HG02623 (cell line): Measurements from ENCODE around the gene MATN3.
"Not testable (repeated sequence)": the region's sequence is repeated elsewhere in the genome, so short reads cannot be mapped to it uniquely, and the experiment has no call there.

ENCODE experiments used
- ATAC-seq: cut with Tn5 transposase; IDR thresholded peaks from one replicate; pipeline ENCODE4 v1.9.1; 2021; ENCODE audit warnings: moderate library complexity; ENCODE audit not compliant: unreplicated experiment

The MATN3 gene

GRCh38 chr2:20012282-20013125 lies at the start of gene MATN3:
MATN3 (minus strand) TSS chr2:20012668; CDS start chr2:20012631, 37 bp downstream.
- no peak for ATAC-seq

GRCh38 chr2:20061940-20062339 lies 49.5 kb upstream of the MATN3 start:
- ATAC-seq = no peak

- no peak for ATAC-seq
Measured at GRCh38 chr2:20061476-20061875, 49.0 kb upstream of the MATN3 start.

GRCh38 chr2:20060106-20060505 lies 47.6 kb upstream of the MATN3 start:
- no peak for ATAC-seq

DNA sequence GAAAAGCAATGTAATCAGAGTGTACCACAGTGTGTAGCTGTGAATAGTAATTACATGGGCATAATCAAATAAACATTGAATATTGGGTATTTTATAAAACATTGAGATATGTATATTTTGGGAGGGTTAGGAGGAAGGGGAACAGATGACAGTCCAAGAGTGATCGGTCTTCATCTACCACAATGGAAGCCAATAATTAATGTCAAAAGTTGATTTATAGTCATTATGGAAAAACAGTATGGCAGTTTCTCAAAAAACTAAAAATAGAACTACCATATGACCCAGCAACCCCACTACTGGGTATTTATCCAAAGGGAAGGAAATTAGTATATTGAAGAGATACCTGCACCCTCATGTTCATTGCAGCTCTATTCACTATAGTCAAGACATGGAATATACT lies 44.8 kb upstream of the MATN3 start:
- ATAC-seq = no peak

GRCh38 chr2:20054931-20055330 lies 42.5 kb upstream of the MATN3 start:
- ATAC-seq = no peak

DNA sequence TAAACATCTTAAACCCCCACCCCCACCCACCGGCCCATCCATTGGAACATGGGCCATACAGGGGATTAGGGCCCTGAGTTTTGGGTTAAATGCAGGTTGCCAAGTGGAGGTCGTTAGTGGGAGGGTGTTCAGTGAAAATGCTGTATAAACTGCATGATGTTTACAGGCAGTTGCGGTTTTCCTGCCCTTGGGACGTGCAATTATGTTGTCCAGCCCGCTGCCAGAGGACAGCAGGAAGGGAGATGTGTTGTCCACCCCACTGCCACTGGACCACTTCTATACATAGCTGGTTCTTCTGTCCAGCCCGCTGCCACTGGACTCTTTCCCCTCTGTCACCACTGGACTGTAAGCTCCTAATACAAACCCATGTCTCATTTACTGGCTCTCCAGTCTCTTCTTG lies 41.7 kb upstream of the MATN3 start:
- no peak for ATAC-seq

DNA sequence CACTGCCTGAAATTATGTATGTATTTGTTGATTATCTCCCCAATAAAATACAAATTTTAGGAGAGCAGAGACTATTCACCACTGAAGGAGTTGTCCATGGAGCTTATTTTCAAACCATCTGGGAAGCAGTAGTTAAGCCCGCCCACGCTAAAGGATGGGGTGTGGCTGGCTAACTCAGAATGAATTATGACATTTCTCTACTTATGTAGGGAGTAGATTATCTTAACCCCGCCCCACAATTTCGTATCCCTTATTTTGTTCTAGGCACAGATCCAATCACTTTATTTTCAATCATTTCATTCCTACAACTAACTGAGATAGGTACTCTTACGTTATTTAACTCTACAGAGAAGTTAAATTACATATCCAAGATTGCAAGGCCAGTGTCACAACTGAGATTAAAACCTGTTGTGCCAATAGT lies 40.4 kb upstream of the MATN3 start:
- no peak for ATAC-seq

GRCh38 chr2:20052229-20052851 lies 39.9 kb upstream of the MATN3 start:
- no peak for ATAC-seq

DNA sequence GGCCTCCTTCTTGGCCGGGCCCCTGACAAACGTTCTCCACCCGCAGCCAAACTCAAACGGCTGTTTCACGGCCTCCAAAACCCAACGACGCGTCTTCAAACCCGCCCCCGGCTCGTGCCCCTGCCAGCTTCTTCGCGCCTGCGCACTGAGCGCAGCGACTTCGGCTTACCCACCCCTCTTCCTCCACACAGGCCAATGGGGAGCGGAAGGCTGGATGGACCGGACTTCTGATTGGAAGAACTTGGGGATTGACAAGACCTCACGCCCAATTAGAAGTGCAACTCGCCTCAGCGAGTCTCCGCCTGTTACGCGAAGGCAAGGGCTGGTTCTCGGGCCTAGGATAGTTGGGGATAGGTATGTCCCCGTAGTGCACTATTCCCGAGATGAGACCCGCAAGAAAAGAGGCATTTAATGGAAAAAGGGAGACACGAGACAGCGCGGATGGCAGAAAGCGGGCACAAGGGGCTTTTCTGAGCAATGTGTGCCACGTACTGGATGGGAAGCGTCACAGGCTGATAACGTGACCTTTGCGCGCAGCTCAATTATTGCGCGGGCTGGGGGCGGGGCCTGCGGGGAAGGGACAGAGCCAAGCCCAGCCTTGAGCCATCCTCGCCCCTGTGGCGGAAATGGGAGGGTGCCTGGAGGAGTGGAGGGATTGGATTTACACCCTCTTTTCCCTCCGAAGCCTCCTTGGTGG lies 39.2 kb upstream of the MATN3 start, which contains the start of gene LAPTM4A:
Gene LAPTM4A, minus strand, starts transcription at position 97 of the 697 bp plus-strand sequence. CDS start 108 bp downstream, outside the sequence.
- ATAC-seq = peak; percentile 95

- peak; percentile 8 for ATAC-seq
Measured at GRCh38 chr2:20050646-20051531, 38.4 kb upstream of the MATN3 start.

DNA sequence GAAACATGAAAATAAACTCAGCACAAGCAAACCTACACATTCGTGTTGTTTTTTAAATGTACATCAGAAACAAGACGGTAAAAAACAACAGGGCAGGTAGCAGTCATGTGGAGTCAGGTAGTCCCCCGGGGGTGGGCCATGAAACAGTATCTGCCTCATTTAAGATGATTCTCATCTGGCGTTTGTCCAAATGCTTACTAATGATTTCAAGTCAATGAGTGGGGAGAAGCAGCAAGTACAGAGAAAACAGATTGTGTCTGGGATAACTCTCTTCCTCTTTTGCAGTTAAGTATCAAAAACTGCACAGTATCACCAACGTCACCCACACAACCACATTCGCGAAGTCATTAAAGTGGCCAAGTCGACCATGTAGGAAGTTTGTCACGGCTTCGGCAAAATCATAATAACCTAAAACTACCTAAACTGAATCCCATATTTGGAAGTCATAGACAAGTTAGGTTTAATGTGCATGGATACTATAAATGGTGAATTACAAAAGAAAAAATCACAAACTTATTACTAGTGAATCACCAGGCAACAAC lies 37.7 kb upstream of the MATN3 start:
- ATAC-seq = no peak

GRCh38 chr2:20049637-20050036 lies 37.2 kb upstream of the MATN3 start:
- ATAC-seq = no peak

- no peak for ATAC-seq
Measured at GRCh38 chr2:20048488-20049448, 36.3 kb upstream of the MATN3 start.

DNA sequence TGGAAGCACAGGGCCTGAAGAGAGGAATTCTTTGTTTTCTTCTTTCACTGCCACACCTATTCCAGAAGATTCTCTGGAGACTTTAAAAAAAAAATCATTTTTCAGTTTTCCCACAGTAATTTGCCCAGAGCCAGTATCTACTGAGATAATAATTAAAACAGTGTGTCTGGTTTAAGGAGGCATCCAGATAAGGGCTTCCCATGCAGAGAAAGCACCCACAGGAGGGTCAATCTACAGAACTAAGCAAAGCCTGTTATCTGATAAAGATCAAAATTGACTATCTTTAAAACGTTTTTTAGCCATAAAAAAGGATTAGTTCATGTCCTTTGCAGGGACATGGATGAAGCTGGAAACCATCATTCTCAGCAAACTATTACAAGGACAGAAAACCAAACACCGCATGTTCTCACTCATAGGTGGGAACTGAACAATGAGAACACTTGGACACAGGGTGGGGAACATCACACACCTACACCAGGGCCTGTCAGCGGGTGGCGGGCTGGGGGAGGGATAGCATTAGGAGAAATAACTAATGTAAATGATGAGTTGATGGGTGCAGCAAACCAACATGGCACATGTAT lies 33.3 kb upstream of the MATN3 start:
- ATAC-seq = not testable (repeated sequence)

DNA sequence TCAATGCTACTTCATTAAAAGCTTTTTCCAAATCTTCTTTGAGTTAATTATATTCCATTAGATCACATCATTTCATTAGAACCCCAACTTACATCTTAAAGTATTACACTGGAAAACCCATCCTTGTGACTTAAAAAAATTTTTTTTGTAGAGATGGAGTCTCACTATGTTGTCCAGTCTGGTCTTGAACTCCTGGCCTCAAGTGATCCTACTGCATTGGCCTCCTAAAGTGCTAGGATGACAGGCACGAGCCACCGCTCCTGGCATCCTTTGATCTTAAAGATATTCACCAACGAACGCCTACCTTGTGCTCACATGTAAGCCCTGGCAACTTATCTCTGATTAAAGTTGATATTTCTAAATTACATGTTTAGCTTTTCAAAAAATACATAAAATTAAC lies 32.3 kb upstream of the MATN3 start:
- no peak for ATAC-seq

DNA sequence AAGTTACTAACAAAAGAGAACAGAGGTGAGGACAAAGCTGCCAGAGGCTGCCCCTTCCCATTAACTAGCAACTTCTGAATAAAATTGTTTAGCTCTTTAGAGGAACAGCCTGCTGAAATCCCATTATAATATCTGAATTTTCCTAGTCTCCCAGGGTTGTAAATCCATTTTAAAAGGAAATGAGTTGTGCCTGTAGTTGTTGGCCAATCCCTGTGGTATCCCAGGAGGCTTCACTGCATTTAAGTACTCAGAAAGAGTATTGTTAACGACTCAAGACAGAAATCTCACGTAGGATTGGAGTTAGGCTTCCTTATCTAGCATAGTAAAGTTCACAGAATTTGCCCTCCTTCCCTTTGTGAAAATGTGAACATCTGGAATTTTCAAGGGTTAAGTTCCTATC lies 30.1 kb upstream of the MATN3 start:
- ATAC-seq = no peak

- no peak for ATAC-seq
Measured at GRCh38 chr2:20040489-20041172, 28.2 kb upstream of the MATN3 start.
